HUES6 (cell line): ENCODE measurements around the gene TEX19.

Source experiments
- H3K27ac ChIP-seq: 2 replicates; pipeline ENCODE4 v1.7.0; 2013; ENCODE audit warnings: low read depth, mild to moderate bottlenecking, low read length, inconsistent platforms
- H3K27me3 ChIP-seq: 2 replicates; pipeline ENCODE4 v1.6.1; 2013; ENCODE audit warnings: low read length; ENCODE audit not compliant: control insufficient read depth, insufficient read depth
- H3K36me3 ChIP-seq: 2 replicates; pipeline ENCODE4 v1.6.1; 2013; ENCODE audit warnings: low read length; ENCODE audit not compliant: control insufficient read depth, insufficient read depth
- H3K4me1 ChIP-seq: 2 replicates; pipeline ENCODE4 v1.6.1; 2013; ENCODE audit warnings: low read length; ENCODE audit not compliant: control insufficient read depth, insufficient read depth
- H3K4me3 ChIP-seq: 2 replicates; pipeline ENCODE4 v1.5.1; 2013; ENCODE audit warnings: low read depth, low read length
- H3K9ac ChIP-seq: one replicate; pipeline ENCODE4 v1.6.1; 2013; ENCODE audit warnings: mild to moderate bottlenecking, low read length
- H3K9me3 ChIP-seq: 2 replicates; pipeline ENCODE4 v1.6.1; 2013; ENCODE audit warnings: low read depth, low read length; ENCODE audit not compliant: control insufficient read depth, insufficient read depth

The TEX19 gene

GRCh38 chr17:82390015-82390859 is 31.2 kb downstream of the TEX19 start:
- Histone ChIP-seq H3K9ac (no peak overlapping the region), H3K9me3 (no peaks in the 10 kb centered on the region), H3K4me3 (no peak overlapping the region), H3K36me3 (peaks cover 13% of the 10 kb centered on the region), H3K27ac (no peak overlapping the region), H3K4me1 (peaks cover 7% of the 10 kb centered on the region; the same call in 1 of the 2 replicates), H3K27me3 (no peaks in the 10 kb centered on the region)

- H3K4me1 ChIP-seq, result peaks cover 1% of the 10 kb centered on the region; the same call in 1 of the 2 replicates
- H3K9me3 ChIP-seq, result no peaks in the 10 kb centered on the region
- H3K27me3 ChIP-seq, result no peaks in the 10 kb centered on the region
- no peak overlapping the region for H3K4me3 ChIP-seq
- peaks cover 13% of the 10 kb centered on the region for H3K36me3 ChIP-seq
- H3K27ac ChIP-seq, result no peak overlapping the region
- H3K9ac ChIP-seq, result no peak overlapping the region
Measured at GRCh38 chr17:82390860-82391435, 31.9 kb downstream of the TEX19 start.

- Histone ChIP-seq H3K27ac (no peak overlapping the region), H3K36me3 (peaks cover 13% of the 10 kb centered on the region), H3K4me1 (no peaks in the 10 kb centered on the region), H3K27me3 (no peaks in the 10 kb centered on the region), H3K9ac (no peak overlapping the region), H3K4me3 (no peak overlapping the region), H3K9me3 (no peaks in the 10 kb centered on the region)
Measured at GRCh38 chr17:82391496-82392066, 32.5 kb downstream of the TEX19 start.

DNA sequence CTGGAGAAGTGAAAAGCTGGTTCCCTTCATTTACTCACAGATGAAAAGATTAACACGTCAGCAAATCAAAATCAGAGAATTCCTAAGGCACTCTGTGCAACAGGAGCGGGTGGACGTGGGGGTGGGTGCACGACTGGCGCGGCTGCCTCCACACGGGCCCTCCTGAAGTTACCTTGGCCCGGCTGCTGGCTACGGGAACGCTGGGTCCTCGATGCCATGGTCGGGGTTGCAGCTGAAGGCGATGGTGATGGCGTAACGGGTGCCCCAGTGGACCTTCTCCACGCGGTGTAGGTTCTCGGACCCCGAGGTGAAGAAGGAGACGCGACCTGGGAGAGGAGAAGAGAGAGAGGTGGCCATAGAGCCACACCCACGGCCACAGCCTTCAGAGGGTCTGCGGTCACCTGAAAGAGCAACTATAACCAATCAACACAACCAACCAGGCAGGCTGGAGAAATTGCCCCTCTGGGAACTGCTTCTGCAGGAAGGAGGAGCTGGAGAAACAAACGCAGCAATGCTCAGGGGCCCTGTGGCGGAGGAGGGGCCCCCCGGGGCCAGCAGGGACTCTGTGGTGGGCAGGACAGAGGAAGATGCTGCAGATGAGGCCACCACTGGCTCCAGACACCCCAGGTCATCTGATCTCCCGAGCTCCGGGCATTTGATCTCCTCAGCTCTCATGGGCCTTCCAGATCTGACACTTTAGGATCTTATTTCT is 33.3 kb downstream of the TEX19 start:
- H3K4me1 ChIP-seq, result no peaks in the 10 kb centered on the region
- no peaks in the 10 kb centered on the region for H3K9me3 ChIP-seq
- no peak overlapping the region for H3K4me3 ChIP-seq
- no peaks in the 10 kb centered on the region for H3K27me3 ChIP-seq
- peaks cover 13% of the 10 kb centered on the region for H3K36me3 ChIP-seq
- H3K27ac ChIP-seq, result no peak overlapping the region
- no peak overlapping the region for H3K9ac ChIP-seq

DNA sequence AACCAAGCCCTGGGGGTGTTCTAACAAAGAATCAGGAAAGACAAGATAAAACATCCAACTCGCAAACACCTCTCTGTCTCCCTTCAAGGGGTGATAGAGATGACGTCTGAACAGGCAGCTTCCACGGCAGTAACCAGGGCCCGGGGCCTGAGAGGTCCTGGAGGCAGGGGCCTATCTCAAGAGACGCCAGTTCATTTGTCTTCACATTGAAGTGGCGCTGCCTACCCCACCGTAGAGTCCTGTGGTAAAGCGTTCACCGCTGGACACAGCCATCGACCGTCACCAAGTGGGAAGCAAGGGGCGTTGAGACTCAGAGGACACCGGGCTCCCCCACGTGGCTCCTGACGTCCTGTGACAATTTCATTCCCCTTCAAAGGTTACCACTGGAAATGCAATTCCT is 33.9 kb downstream of the TEX19 start:
- Histone ChIP-seq H3K27me3 (no peaks in the 10 kb centered on the region), H3K4me1 (no peaks in the 10 kb centered on the region), H3K36me3 (peaks cover 13% of the 10 kb centered on the region), H3K9ac (no peak overlapping the region), H3K4me3 (no peak overlapping the region), H3K9me3 (no peaks in the 10 kb centered on the region), H3K27ac (no peak overlapping the region)

GRCh38 chr17:82394278-82394677 is 35.2 kb downstream of the TEX19 start:
- Histone ChIP-seq H3K4me3 (no peak overlapping the region), H3K9me3 (no peaks in the 10 kb centered on the region), H3K4me1 (no peaks in the 10 kb centered on the region), H3K9ac (no peak overlapping the region), H3K27ac (no peak overlapping the region), H3K27me3 (no peaks in the 10 kb centered on the region), H3K36me3 (peaks cover 13% of the 10 kb centered on the region)

- no peak overlapping the region for H3K27ac ChIP-seq
- H3K27me3 ChIP-seq, result no peaks in the 10 kb centered on the region
- H3K4me1 ChIP-seq, result peaks cover 6% of the 10 kb centered on the region; the same call in 1 of the 2 replicates
- peaks cover 10% of the 10 kb centered on the region for H3K36me3 ChIP-seq
- H3K9ac ChIP-seq, result no peak overlapping the region
- no peaks in the 10 kb centered on the region for H3K9me3 ChIP-seq
- H3K4me3 ChIP-seq, result no peak overlapping the region
Measured at GRCh38 chr17:82396601-82397435, 37.8 kb downstream of the TEX19 start.

DNA sequence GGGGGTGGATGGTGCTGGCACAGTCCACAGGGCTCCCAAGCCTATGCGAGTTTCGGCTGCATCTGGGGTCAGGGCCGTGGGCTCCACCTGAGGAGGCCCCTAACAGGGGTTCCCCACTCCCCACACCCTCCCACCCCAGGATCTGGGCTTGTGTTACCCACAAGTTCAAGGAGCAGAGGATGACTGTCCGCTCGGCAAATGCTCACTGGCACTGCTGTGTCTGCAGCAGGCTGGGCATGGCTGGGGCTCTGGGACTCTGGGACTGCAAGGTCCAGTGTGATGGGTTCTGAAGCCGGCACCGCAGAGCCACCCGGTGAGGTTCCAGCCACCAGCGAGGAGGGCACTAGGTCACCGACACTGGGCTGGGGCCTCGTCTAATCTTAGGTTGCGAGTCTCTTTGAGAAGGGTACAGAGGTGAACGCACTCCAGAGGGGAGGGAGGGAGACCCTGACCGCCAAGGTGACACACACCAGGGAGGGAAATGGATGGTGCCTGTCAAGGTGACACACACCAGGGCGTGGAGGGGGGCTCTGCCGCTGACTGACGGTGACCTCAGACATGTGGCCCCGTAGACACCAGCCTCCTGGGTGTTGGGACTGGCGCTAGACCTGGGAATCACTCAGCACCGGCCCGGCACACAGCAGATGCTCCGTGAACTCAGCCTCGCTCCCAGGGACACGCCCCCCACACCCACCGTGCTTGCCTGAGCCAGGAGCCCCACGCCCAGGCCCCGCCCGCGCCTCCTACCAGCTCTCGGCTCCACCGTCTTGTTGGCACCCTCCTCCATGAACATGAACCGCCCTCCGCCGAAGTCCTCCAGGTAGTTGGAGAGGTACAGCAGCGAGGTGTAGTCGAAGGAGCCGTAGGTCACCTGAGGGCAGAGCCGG is 38.6 kb downstream of the TEX19 start:
- Histone ChIP-seq H3K4me3 (no peak overlapping the region), H3K36me3 (peaks cover 6% of the 10 kb centered on the region; the same call in 1 of the 2 replicates), H3K4me1 (peaks cover 6% of the 10 kb centered on the region; the same call in 1 of the 2 replicates), H3K9ac (no peak overlapping the region), H3K27me3 (no peaks in the 10 kb centered on the region), H3K9me3 (no peaks in the 10 kb centered on the region), H3K27ac (no peak overlapping the region)

- Histone ChIP-seq H3K4me3 (no peak overlapping the region), H3K9ac (no peak overlapping the region), H3K9me3 (no peaks in the 10 kb centered on the region), H3K4me1 (peaks cover 6% of the 10 kb centered on the region; the same call in 1 of the 2 replicates), H3K36me3 (peaks cover 14% of the 10 kb centered on the region), H3K27me3 (no peaks in the 10 kb centered on the region), H3K27ac (no peak overlapping the region)
Measured at GRCh38 chr17:82399041-82399441, 40.0 kb downstream of the TEX19 start.
